ENCODE data around the gene POLR1B. TPM values are rescaled to one million over a fixed set of nuclear protein-coding genes. Genes with fewer than 3 reads are reported as not detected.

POLR1B gene, protein sequence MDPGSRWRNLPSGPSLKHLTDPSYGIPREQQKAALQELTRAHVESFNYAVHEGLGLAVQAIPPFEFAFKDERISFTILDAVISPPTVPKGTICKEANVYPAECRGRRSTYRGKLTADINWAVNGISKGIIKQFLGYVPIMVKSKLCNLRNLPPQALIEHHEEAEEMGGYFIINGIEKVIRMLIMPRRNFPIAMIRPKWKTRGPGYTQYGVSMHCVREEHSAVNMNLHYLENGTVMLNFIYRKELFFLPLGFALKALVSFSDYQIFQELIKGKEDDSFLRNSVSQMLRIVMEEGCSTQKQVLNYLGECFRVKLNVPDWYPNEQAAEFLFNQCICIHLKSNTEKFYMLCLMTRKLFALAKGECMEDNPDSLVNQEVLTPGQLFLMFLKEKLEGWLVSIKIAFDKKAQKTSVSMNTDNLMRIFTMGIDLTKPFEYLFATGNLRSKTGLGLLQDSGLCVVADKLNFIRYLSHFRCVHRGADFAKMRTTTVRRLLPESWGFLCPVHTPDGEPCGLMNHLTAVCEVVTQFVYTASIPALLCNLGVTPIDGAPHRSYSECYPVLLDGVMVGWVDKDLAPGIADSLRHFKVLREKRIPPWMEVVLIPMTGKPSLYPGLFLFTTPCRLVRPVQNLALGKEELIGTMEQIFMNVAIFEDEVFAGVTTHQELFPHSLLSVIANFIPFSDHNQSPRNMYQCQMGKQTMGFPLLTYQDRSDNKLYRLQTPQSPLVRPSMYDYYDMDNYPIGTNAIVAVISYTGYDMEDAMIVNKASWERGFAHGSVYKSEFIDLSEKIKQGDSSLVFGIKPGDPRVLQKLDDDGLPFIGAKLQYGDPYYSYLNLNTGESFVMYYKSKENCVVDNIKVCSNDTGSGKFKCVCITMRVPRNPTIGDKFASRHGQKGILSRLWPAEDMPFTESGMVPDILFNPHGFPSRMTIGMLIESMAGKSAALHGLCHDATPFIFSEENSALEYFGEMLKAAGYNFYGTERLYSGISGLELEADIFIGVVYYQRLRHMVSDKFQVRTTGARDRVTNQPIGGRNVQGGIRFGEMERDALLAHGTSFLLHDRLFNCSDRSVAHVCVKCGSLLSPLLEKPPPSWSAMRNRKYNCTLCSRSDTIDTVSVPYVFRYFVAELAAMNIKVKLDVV
- total RNA-seq (2022; extraction: Qiagen RNA extraction), result 21.5 to 25.6 TPM (median 21.8 TPM) in 5 replicates

DNA sequence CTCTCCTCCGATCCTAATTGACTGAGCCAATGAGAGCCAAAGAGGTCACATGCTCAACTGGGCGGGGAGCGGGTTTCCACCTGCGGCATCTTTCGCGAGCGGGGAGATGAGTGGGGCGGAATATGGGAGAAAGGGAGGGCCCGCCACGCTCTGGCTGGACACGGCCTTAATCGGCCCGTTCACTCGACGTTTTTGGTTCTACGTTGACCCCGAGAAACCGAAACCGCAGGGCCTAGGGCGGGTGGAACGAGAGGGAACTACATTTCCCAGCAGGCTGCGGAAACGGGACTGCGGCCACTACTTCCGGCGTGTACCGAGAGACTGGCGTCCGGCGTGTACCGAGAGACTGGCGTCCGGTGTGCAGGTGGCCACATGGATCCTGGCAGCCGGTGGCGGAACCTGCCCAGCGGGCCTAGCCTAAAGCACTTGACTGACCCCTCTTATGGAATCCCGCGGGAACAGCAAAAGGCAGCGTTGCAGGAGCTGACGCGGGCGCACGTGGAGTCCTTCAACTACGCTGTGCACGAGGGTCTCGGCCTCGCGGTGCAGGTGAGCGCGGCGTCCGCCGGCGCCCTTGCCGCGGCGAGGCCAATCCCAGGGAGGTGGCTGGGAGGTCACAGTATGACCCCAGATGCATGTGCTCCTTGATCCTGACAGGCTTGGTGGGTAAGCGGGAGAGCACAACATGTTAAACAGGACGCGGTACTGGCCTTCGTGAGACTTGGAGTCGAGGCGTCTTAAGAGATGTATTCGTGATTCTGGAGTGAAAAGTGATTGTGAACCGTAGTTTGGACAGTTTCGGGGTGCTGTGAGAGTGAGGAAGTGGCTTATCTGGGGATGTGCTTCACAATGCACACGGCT, at the start of gene POLR1B:
Gene POLR1B, plus strand, starts transcription at position 343 of the 861 bp plus-strand sequence. Its CDS starts 30 bp downstream, at position 373.

DNA sequence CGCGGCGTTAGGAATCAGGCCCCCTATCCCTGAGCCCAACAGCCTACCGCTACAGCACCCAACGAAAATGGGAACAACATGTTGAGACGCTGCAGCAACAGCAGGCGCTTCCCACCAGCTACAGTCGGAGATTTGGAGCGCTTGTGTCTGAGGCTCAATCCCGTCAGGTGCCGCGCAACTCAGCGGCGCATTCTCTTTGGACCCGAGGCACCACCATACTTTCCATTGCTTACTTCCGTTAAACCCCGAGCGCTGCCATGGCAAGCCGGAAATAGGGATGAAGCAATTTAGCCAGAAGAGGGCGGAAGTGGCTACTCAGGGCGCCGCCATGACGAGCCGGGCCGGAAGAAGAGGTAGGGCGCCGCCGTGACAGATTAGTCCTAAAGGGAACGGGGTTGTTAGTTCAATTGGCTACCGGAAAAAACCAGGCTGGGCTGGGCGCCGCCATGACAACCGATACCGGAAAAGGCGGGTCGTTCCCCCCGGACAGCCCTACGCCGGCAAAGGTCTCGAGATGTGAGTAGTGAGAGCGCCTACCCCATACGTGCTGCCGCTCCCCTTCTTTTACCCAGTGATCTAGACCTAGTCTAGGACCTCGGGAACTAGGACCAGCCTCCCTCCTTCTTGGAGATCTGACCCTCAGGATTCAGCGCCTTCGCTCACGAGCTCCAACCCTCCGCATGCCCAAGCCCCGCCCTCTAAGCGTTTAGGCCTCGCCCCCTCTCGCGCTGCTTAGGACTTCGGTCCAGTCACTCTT, 42.0 kb downstream of the POLR1B start, which contains the start of gene CHCHD5:
Gene CHCHD5, plus strand, starts transcription at position 476 of the 757 bp plus-strand sequence. Its CDS starts 39 bp downstream, at position 515.

Other genes starting within 250 kb of the POLR1B start
- gene RGPD8, start 108.8 kb upstream of the POLR1B start, total RNA-seq (2022; extraction: Qiagen RNA extraction), result 2.2 to 3.8 TPM (median 2.6 TPM) in 5 replicates
- 34.3 to 39.5 TPM (median 35.1 TPM) in 5 replicates for gene TTL, start 60.3 kb upstream of the POLR1B start, total RNA-seq (2022; extraction: Qiagen RNA extraction)
- gene CHCHD5, start 42.1 kb downstream of the POLR1B start, total RNA-seq (2022; extraction: Qiagen RNA extraction), result 62.2 to 72.2 TPM (median 65.5 TPM) in 5 replicates
- 141 to 164 TPM (median 145 TPM) in 5 replicates for gene SLC20A1, start 103.5 kb downstream of the POLR1B start, total RNA-seq (2022; extraction: Qiagen RNA extraction)
- gene NT5DC4, start 178.6 kb downstream of the POLR1B start, total RNA-seq (2022; extraction: Qiagen RNA extraction), result 0.06 to 0.94 TPM in 2 of 5 replicates, not detected in the others
- gene CKAP2L, start 222.1 kb downstream of the POLR1B start, total RNA-seq (2022; extraction: Qiagen RNA extraction), result 11.8 to 19.1 TPM (median 13.9 TPM) in 5 replicates
- gene IL1A, start 242.0 kb downstream of the POLR1B start, total RNA-seq (2022; extraction: Qiagen RNA extraction), result 0.14 to 0.31 TPM (median 0.24 TPM) in 5 replicates